ENCODE data around the gene SMARCC2.

- TF ChIP-seq CTCF (tag by site-specific recombination; IDR thresholded peaks at IDR 0.05): no peak
- no peak for TF ChIP-seq ZNF843 (tag by site-specific recombination; IDR thresholded peaks at IDR 0.05)
- TF ChIP-seq YY1 (tag by site-specific recombination; IDR thresholded peaks at IDR 0.05): no peak
- no peak for TF ChIP-seq REST (tag by site-specific recombination; IDR thresholded peaks at IDR 0.05)
- TF ChIP-seq ZNF274 (IDR thresholded peaks at IDR 0.05; ENCODE audit: low read length): no peak
- TF ChIP-seq ZNF274 (tag by site-specific recombination; IDR thresholded peaks at IDR 0.05; ENCODE audit: borderline replicate concordance): no peak
- no peak for TF ChIP-seq ZNF501 (tag by site-specific recombination; IDR thresholded peaks at IDR 0.05)
Measured at GRCh38 chr12:56186957-56187356, 2.3 kb downstream of the SMARCC2 start.

All from HEK293 (cell line).